CD4-positive, alpha-beta T cell (primary cell): Measurements from ENCODE around the gene HMHB1. TPM values are rescaled to one million over a fixed set of nuclear protein-coding genes. Genes with fewer than 3 reads are reported as not detected.

ENCODE experiments used
- ATAC-seq: fragments of 200-7000 bp; cut with Tn5 transposase; one replicate; pipeline ENCODE4 v1.10.0; 2022; ENCODE audit warnings: mild to moderate bottlenecking; ENCODE audit not compliant: poor library complexity
- CTCF ChIA-PET: fragments of 350-600 bp; sonication (Branson Sonifier 250); formaldehyde crosslinking; loops from one replicate; lab custom pipeline; 2021; ENCODE audit warnings: antibody characterized with exemption, inconsistent platforms; lab: Charles Lee
- POLR2A ChIA-PET: fragments of 350-600 bp; sonication (Branson Sonifier 250); formaldehyde crosslinking; loops from one replicate; lab custom pipeline; 2021; ENCODE audit warnings: antibody characterized with exemption, inconsistent platforms; lab: Charles Lee
- DNase-seq, 14 experiments: peaks; one replicate each; pipeline ENCODE4 v3.0.0-alpha.2; 2013 to 2020; ENCODE audit warnings: mixed read lengths in 2 of 14
- H3K27ac ChIP-seq, 2 donors: one replicate each; pipeline versions ENCODE4 v1.5.1 to v1.7.0; 2013; ENCODE audit warnings: low read length in 2 of 2, low read depth in 1 of 2, mild to moderate bottlenecking in 1 of 2
- H3K27me3 ChIP-seq, 2 experiments: 1 replicate in 1 of 2; 2 replicates in 1 of 2; pipeline versions ENCODE4 v1.6.1 to v1.7.0; 2013; ENCODE audit warnings: low read length in 2 of 2, control low read depth in 1 of 2, mild to moderate bottlenecking in 1 of 2, moderate library complexity in 1 of 2; ENCODE audit not compliant: insufficient read depth in 2 of 2, control insufficient read depth in 1 of 2
- H3K36me3 ChIP-seq: one replicate; pipeline ENCODE4 v1.6.1; 2013; ENCODE audit warnings: low read length, control low read depth; ENCODE audit not compliant: insufficient read depth
- H3K4me1 ChIP-seq: one replicate; pipeline ENCODE4 v1.6.1; 2013; ENCODE audit warnings: low read length, control low read depth; ENCODE audit not compliant: insufficient read depth
- H3K4me3 ChIP-seq: one replicate; pipeline ENCODE4 v1.5.1; 2013; ENCODE audit warnings: mild to moderate bottlenecking, low read length, moderate library complexity
- H3K9me3 ChIP-seq, 2 experiments: 1 replicate in 1 of 2; 2 replicates in 1 of 2; pipeline versions ENCODE4 v1.6.1 to v1.7.0; 2013; ENCODE audit warnings: low read length in 2 of 2, mild to moderate bottlenecking in 2 of 2, control low read depth in 1 of 2, moderate library complexity in 1 of 2; ENCODE audit not compliant: control insufficient read depth in 1 of 2, insufficient read depth in 1 of 2
- H3K27ac Mint-ChIP-seq: one replicate; pipeline ENCODE4 v1.8.0; 2020; ENCODE audit warnings: mixed read lengths
- H3K27me3 Mint-ChIP-seq: one replicate; pipeline ENCODE4 v1.8.0; 2021; ENCODE audit warnings: mixed read lengths
- H3K36me3 Mint-ChIP-seq: one replicate; pipeline ENCODE4 v1.8.0; 2021; ENCODE audit warnings: low read depth, mixed read lengths
- H3K4me1 Mint-ChIP-seq: one replicate; pipeline ENCODE4 v1.8.0; 2021; ENCODE audit warnings: low read depth, mixed read lengths
- H3K4me3 Mint-ChIP-seq: one replicate; pipeline ENCODE4 v1.8.0; 2020; ENCODE audit warnings: mild to moderate bottlenecking, mixed read lengths
- H3K9me3 Mint-ChIP-seq: one replicate; pipeline ENCODE4 v1.8.0; 2020; ENCODE audit warnings: mixed read lengths
- CTCF ChIP-seq: fragments of 200-600 bp; IDR thresholded peaks from one replicate; pipeline ENCODE4 v1.8.0; 2022; ENCODE audit warnings: antibody characterized with exemption, mild to moderate bottlenecking
- intact Hi-C, 2 experiments: fragments of 100-400 bp; cut with DNase I in 1 of 2; cut with micrococcal nuclease in 1 of 2; formaldehyde crosslinking; loops; one replicate each; pipeline versions ENCODE4 v1.15.1 to v1.9.0; 2023 to 2025; cut with DNase I, micrococcal nuclease
- total RNA-seq, 174 experiments: library from RNA in 2 of 174; stranded (reverse) in 2 of 174; gene quantifications; one replicate each; pipeline ENCODE4 v1.2.3 and lab custom pipeline; 2021 to 2026

HMHB1 gene
- total RNA-seq, 2 experiments from 2014 or later, result not detected

- no peaks in the 10 kb centered on the region for H3K4me1 ChIP-seq
- no peak for TF ChIP-seq CTCF
- DNase-seq (peak in 3 of 14 experiments; percentile 4 to 33 (median 22)), ATAC-seq (no peak)
- Mint-ChIP-seq H3K27me3 (no peaks in the 10 kb centered on the region), H3K9me3 (no peaks in the 10 kb centered on the region), H3K36me3 (no peaks in the 10 kb centered on the region), H3K4me1 (peaks cover 8% of the 10 kb centered on the region), H3K27ac (no peak overlapping the region), H3K4me3 (no peak overlapping the region)
- POLR2A ChIA-PET, result no interaction called here
- no peaks in the 10 kb centered on the region for H3K27me3 ChIP-seq
- no peaks in the 10 kb centered on the region for H3K36me3 ChIP-seq
- no peaks in the 10 kb centered on the region for H3K9me3 ChIP-seq
- no peak overlapping the region for H3K27ac ChIP-seq
- intact Hi-C loops, result no loop called here
- H3K4me3 ChIP-seq, result no peak overlapping the region
- CTCF ChIA-PET, result no interaction called here
Observed at GRCh38 chr5:143796753-143797152, 15.2 kb upstream of the HMHB1 start.

- no peaks in the 10 kb centered on the region for H3K9me3 ChIP-seq
- Mint-ChIP-seq H3K9me3 (no peaks in the 10 kb centered on the region), H3K4me3 (no peak overlapping the region), H3K36me3 (no peaks in the 10 kb centered on the region), H3K27me3 (peaks cover 8% of the 10 kb centered on the region), H3K4me1 (no peaks in the 10 kb centered on the region), H3K27ac (no peak overlapping the region)
- H3K4me1 ChIP-seq, result no peaks in the 10 kb centered on the region
- intact Hi-C loops, result no loop called here
- DNase-seq, result no peak
- no peak for TF ChIP-seq CTCF
- POLR2A ChIA-PET, result no interaction called here
- no peaks in the 10 kb centered on the region for H3K36me3 ChIP-seq
- H3K27me3 ChIP-seq, result no peaks in the 10 kb centered on the region
- H3K27ac ChIP-seq, result no peak overlapping the region
- H3K4me3 ChIP-seq, result no peak overlapping the region
- CTCF ChIA-PET, result interaction anchor here (1.0 kb wide), 1 partner anchor 17 kb away, joined by 3 read pairs; no protein-coding TSS in a partner anchor
- no peak for ATAC-seq
Observed at GRCh38 chr5:143800715-143801114, 11.2 kb upstream of the HMHB1 start.

DNA sequence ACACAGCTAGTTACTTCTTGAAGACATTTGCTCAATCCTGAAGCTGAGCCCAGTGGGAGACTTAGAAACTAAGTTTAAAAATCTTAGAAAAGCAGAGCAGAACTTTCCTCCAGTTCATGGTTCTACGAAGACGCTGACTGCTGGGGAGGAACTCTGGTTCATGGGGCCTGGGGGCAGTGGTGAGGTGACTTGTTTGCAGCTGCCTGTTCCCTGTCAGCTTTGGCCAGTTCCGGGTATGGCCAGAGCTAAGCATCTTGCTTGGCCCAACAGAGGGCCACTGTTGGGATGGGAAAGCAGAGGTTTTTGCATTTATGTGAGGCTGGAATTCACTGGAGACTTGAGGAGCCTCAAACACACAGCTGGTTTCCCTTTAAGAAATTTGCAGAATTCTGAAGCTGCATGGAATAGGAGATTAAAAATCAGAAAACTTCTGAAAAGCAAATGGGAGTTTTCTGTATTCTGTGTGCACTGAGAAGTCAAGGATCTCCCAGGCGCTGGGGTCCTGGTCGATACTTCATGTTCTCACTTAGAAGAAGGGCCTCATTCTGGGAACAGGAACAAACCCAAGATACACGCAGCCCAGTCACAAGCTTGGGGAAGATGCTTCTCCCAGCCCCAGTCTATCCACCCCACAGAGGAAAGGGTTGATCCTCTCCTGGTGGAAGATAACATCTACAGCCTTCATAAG lies 10.6 kb upstream of the HMHB1 start:
- no peak overlapping the region for H3K4me3 Mint-ChIP-seq
- TF ChIP-seq CTCF, result no peak
- H3K36me3 Mint-ChIP-seq, result no peaks in the 10 kb centered on the region
- H3K36me3 ChIP-seq, result no peaks in the 10 kb centered on the region
- no peak for DNase-seq
- no peaks in the 10 kb centered on the region for H3K9me3 ChIP-seq
- peaks cover 8% of the 10 kb centered on the region for H3K27me3 Mint-ChIP-seq
- H3K4me3 ChIP-seq, result no peak overlapping the region
- ATAC-seq, result no peak
- no peaks in the 10 kb centered on the region for H3K4me1 Mint-ChIP-seq
- no peaks in the 10 kb centered on the region for H3K9me3 Mint-ChIP-seq
- CTCF ChIA-PET, result interaction anchor here (1.0 kb wide), 1 partner anchor 17 kb away, joined by 3 read pairs; no protein-coding TSS in a partner anchor
- H3K27me3 ChIP-seq, result no peaks in the 10 kb centered on the region
- POLR2A ChIA-PET, result no interaction called here
- no peak overlapping the region for H3K27ac ChIP-seq
- intact Hi-C loops, result no loop called here
- no peaks in the 10 kb centered on the region for H3K4me1 ChIP-seq
- no peak overlapping the region for H3K27ac Mint-ChIP-seq
